Esophagus squamous epithelium (tissue), 4 donors: ENCODE measurements around the gene ADAM11.
"Not testable (repeated sequence)": the region's sequence is repeated elsewhere in the genome, so short reads cannot be mapped to it uniquely, and the experiment has no call there.

Source experiments
- CTCF ChIP-seq, 6 experiments: fragments of 450-650 bp in 4 of 6; fragments of 200-600 bp in 2 of 6; sonication (generic) in 2 of 6; IDR thresholded peaks; one replicate each; pipeline ENCODE4 v1.5.1; 2016 to 2019; ENCODE audit warnings: antibody characterized with exemption in 6 of 6, mild to moderate bottlenecking in 4 of 6, moderate library complexity in 4 of 6
- POLR2A ChIP-seq, 4 donors: fragments of 450-650 bp; IDR thresholded peaks; one replicate each; pipeline ENCODE4 v1.6.1; 2017; ENCODE audit warnings: antibody characterized with exemption in 4 of 4, mild to moderate bottlenecking in 4 of 4, moderate library complexity in 3 of 4

DNA sequence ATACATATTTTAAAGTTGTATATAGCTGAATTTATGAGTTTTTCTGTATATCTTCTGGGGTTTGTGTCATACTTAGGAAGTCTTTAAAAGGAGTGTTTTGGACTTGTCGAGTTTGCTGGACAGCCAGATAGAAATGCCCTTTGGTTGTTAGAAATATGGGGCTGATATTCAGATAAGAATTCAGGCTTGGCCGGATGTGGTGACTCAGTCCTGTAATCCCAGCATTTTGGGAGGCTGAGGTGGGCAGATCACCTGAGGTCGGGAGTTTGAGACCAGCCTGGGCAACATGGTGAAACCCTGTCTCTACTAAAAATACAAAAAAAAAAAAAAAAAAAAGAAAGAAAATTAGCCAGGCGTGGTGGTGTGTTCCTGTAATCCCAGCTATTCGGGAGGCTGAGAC, 13.1 kb upstream of the ADAM11 start:
- TF ChIP-seq POLR2A, CTCF (IDR thresholded peaks at IDR 0.05): not testable (repeated sequence)
